ENCODE measurements around the gene DNASE2B. TPM values are rescaled to one million over a fixed set of nuclear protein-coding genes. Genes with fewer than 3 reads are reported as not detected.

The DNASE2B gene
- total RNA-seq, 1 experiment from 2014 or later = not detected

DNA sequence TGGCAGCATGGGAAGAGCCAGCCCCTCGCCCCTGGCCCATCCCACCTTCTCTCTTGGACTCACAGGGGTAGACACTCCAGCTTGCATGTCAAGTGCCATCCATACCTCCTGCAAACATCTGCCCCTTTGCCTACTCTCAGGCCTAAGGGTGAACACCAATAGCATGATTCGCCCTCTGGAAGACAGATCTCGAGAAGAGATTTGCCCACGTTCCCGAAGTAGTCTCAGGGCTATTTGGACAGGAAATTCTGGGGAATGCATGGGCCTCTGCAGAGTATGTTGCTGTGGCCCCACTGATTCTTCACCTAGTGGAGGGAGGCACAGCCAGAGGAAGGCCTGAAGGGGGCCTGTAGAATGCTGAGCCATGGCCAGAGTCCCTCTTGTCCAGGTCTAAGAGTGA, 29.8 kb upstream of the DNASE2B start:
- H2AFZ ChIP-seq (ENCODE audit: low read length) = no peak overlapping the region
- no peak for DNase-seq
- ChIA-PET POLR2A (ENCODE audit: unreplicated experiment) (no interaction called here), CTCF (no interaction called here)
- H3K27me3 ChIP-seq (ENCODE audit: low read length) = no peaks in the 10 kb centered on the region
- H3K4me2 ChIP-seq (ENCODE audit: low read length) = no peak overlapping the region
- no peaks in the 10 kb centered on the region for H3K9me2 ChIP-seq (replicated peaks; ENCODE audit: low read length)
- no peaks in the 10 kb centered on the region for H3K9me3 ChIP-seq (ENCODE audit: low read length)
- H4K20me1 ChIP-seq (ENCODE audit: low read length) = no peaks in the 10 kb centered on the region
- H3K36me3 ChIP-seq (ENCODE audit: low read depth, low read length) = no peaks in the 10 kb centered on the region
- no peak overlapping the region for H3K9ac ChIP-seq (ENCODE audit: low read length)
- H3K27ac ChIP-seq (ENCODE audit: low read length) = no peak overlapping the region
- no peak overlapping the region for H3K4me3 ChIP-seq (ENCODE audit: low read length)
- no peak for TF ChIP-seq CTCF (conservative IDR thresholded peaks at IDR 0.05; ENCODE audit: low read depth, low read length)
- peaks cover 21% of the 10 kb centered on the region for H3K4me1 ChIP-seq (ENCODE audit: insufficient read depth, low read length)
- no peaks in the 10 kb centered on the region for H3F3A ChIP-seq (ENCODE audit: low read length, unreplicated experiment)
- no peaks in the 10 kb centered on the region for H3K79me2 ChIP-seq (ENCODE audit: low read length)
- BruUV-seq (replicated peaks) = no TSS peak
- no peak for ATAC-seq
- intact Hi-C loops (cut with micrococcal nuclease) = no loop called here

GRCh38 chr1:84370266-84370665, 28.0 kb upstream of the DNASE2B start:
- H3K27ac ChIP-seq (ENCODE audit: low read length) = no peak overlapping the region
- no peak overlapping the region for H3K9ac ChIP-seq (ENCODE audit: low read length)
- H3K9me2 ChIP-seq (replicated peaks; ENCODE audit: low read length) = no peaks in the 10 kb centered on the region
- H3K79me2 ChIP-seq (ENCODE audit: low read length) = no peaks in the 10 kb centered on the region
- ChIA-PET CTCF (interaction anchor here (0.7 kb wide), 1 partner anchor 99 kb away, joined by 3 read pairs; no protein-coding TSS in a partner anchor), POLR2A (ENCODE audit: unreplicated experiment) (no interaction called here)
- no peak for TF ChIP-seq CTCF (conservative IDR thresholded peaks at IDR 0.05; ENCODE audit: low read depth, low read length)
- TF ChIP-seq EZH2phosphoT487 (IDR thresholded peaks at IDR 0.05; ENCODE audit: borderline replicate concordance, low read length) = no peak
- no peak for TF ChIP-seq EZH2 (IDR thresholded peaks at IDR 0.05; ENCODE audit: low read length, unreplicated experiment)
- ATAC-seq = no peak
- H3K4me3 ChIP-seq (ENCODE audit: low read length) = no peak overlapping the region
- H3K4me2 ChIP-seq (ENCODE audit: low read length) = no peak overlapping the region
- no peaks in the 10 kb centered on the region for H3F3A ChIP-seq (ENCODE audit: low read length, unreplicated experiment)
- no peaks in the 10 kb centered on the region for H3K27me3 ChIP-seq (ENCODE audit: low read length)
- BruUV-seq (replicated peaks) = no TSS peak
- no peak for DNase-seq
- H4K20me1 ChIP-seq (ENCODE audit: low read length) = no peaks in the 10 kb centered on the region
- peaks cover 13% of the 10 kb centered on the region for H3K4me1 ChIP-seq (ENCODE audit: insufficient read depth, low read length)
- intact Hi-C loops (cut with micrococcal nuclease) = no loop called here
- no peak overlapping the region for H2AFZ ChIP-seq (ENCODE audit: low read length)
- H3K9me3 ChIP-seq (ENCODE audit: low read length) = no peaks in the 10 kb centered on the region
- no peaks in the 10 kb centered on the region for H3K36me3 ChIP-seq (ENCODE audit: low read depth, low read length)

DNA sequence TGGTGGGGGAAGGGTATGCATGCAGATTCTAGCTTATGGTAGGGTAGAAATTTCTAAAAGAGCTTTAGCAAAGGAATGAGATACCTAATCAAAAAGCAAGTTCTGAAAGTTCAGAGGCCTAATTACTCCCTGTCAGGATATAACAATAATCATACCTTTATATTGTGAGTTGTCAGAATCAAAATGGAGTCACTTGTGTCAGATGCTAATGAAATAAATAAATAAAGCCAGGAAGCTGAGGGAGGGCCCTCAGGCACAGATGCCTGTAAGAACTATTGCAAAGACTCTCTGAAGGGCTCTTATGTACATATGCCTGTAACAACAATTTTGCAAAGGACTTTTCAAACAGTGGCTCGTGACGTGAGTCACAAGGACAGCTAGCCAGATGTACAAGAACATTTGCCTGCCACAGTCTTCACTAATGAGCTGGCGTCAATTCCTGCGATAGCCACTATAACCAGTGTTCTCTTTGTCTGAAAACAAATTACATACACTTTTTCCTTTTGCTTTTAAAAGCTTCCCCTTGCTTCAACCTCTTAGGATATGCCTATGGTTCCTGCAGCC, 27.4 kb upstream of the DNASE2B start:
- intact Hi-C loops (cut with micrococcal nuclease) = no loop called here
- CTCF ChIA-PET = interaction anchor here (0.7 kb wide), 1 partner anchor 99 kb away, joined by 3 read pairs; no protein-coding TSS in a partner anchor

More for the DNA sequence above, 27.4 kb upstream of the DNASE2B start:
- no peak overlapping the region for H2AFZ ChIP-seq (ENCODE audit: low read length)
- DNase-seq (peak; percentile 41), ATAC-seq (peak; percentile 48; the same call in 1 of the 2 replicates)
- H3K4me1 ChIP-seq (ENCODE audit: insufficient read depth, low read length) = peaks cover 9% of the 10 kb centered on the region
- TF ChIP-seq EZH2 (IDR thresholded peaks at IDR 0.05; ENCODE audit: low read length, unreplicated experiment) = no peak
- no peak for TF ChIP-seq EZH2phosphoT487 (IDR thresholded peaks at IDR 0.05; ENCODE audit: borderline replicate concordance, low read length)
- TF ChIP-seq CTCF (conservative IDR thresholded peaks at IDR 0.05; ENCODE audit: low read depth, low read length) = no peak
- H3F3A ChIP-seq (ENCODE audit: low read length, unreplicated experiment) = no peaks in the 10 kb centered on the region
- no peak overlapping the region for H3K27ac ChIP-seq (ENCODE audit: low read length)
- no peaks in the 10 kb centered on the region for H4K20me1 ChIP-seq (ENCODE audit: low read length)
- no peaks in the 10 kb centered on the region for H3K9me3 ChIP-seq (ENCODE audit: low read length)
- POLR2A ChIA-PET (ENCODE audit: unreplicated experiment) = interaction anchor here (0.6 kb wide), 1 partner anchor 224 kb away, joined by 3 read pairs; no protein-coding TSS in a partner anchor
- no peaks in the 10 kb centered on the region for H3K27me3 ChIP-seq (ENCODE audit: low read length)
- H3K4me3 ChIP-seq (ENCODE audit: low read length) = no peak overlapping the region
- no peaks in the 10 kb centered on the region for H3K9me2 ChIP-seq (replicated peaks; ENCODE audit: low read length)
- H3K36me3 ChIP-seq (ENCODE audit: low read depth, low read length) = no peaks in the 10 kb centered on the region
- no peak overlapping the region for H3K4me2 ChIP-seq (ENCODE audit: low read length)
- no peak overlapping the region for H3K9ac ChIP-seq (ENCODE audit: low read length)
- no TSS peak for BruUV-seq (replicated peaks)
- H3K79me2 ChIP-seq (ENCODE audit: low read length) = no peaks in the 10 kb centered on the region
